ENCODE data around the gene PALLD.

Gene PALLD

DNA sequence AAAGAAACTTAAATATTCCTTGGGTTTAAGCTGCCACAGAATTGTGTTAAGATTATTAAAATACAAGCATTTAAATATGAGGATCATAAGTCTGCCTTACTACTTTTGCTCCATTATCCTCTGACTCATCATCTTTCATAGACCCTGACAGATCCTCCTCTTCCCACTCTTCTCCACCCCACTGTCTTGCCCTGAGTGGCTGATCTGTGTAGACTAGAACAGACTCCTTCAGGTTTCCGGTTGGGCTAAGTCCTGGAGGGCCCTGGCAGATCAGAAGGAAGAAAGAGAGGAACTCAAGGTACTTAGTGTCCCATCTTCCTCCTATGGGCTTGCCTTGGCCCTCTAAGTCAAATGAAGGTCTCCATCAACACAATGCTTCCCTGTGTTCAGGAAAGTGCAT is 30.7 kb downstream of the PALLD start:
- DNase-seq (ENCODE audit: low spot score): no peak

DNA sequence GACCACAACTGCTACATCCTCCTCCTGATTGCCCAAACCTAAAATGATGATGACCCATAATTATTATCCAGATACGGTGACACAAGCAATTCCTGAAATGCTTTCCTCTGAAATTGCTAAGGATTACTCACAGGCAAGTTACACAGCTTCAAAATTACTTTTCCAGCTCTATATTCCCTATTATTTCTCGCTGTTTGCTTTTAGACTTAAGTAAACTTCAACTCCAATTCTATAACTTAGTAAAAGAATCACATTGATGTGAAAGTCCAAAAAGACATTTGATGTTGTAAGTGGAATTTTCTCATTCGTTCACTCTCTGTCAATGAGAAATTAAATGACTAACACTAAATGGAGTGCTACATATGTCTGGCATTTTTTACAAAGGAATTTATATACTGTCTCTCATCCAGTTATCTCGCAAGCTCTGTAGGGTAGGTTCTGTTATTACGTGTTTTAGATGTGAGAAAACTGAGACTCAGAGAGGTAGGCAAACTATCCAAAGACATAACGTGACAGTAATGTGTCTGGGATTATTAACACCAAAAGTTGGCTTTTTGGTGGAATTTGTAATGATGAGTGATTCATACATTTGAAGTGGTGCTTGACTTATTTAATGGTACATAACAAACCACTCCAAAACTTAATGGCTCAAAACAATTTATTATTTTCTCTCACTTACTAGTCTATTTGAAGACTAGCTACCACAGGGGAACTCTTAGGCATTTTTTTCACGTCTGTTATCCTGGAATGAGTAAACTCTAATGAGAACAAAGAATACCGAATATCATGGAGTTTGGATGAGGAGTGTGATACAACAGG is 31.5 kb downstream of the PALLD start:
- DNase-seq (ENCODE audit: low spot score): no peak

DNA sequence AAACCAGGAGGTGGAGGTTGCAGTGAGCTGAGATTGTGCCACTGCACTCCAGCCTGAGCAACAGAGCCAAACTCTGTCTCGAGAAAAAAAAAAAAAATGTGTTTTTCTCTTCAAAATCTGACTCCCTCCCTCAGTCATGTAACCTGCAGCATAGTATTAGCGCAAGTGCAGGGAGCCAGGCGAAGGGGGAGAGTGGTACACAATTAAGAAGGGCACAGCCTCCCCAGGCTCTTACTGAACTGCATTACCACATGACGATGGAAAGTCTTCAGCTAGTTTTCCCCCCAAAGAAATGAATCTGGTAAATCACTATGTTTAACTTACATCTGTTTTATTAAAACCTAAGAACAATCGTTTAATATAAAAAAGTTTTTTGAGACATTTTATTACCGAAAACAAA is 32.4 kb downstream of the PALLD start:
- no peak for DNase-seq (ENCODE audit: low spot score)

DNA sequence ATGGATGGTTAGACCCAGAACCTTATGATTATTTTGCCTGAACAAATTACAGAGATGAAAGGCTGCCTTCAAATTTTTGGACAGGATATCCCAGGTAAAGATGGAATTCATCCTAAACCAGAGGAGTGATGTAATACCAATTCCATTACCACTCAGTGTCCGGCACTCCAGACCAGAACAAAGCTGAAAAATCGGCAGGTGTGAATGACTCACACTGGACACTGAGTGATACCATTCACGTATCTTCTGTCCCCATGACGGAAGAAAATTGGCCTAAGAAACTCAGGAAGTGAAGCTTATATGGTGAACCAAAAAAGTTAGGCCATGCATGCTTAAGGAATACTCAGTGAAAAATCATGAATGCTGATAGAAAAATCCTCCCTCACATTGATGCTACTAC is 34.5 kb downstream of the PALLD start:
- no peak for DNase-seq (ENCODE audit: low spot score)

DNA sequence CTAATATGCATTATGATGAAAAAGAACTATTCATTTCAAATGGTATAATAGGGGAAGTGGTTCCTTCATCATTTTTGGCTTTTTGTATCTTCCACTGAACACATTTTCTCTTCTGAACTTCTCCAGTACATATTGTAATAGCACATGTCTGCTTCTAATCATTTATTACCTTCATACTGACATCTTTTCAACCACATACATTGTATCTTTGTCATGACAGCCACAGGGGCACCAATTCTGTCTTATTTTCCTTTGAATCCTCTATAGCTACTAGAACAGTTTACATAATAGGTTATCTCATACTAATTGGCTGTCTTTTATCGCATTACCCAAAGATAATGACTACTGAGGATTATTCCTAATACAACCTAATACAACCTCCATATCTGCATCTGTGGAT is 37.7 kb downstream of the PALLD start:
- no peak for DNase-seq (ENCODE audit: low spot score)

DNA sequence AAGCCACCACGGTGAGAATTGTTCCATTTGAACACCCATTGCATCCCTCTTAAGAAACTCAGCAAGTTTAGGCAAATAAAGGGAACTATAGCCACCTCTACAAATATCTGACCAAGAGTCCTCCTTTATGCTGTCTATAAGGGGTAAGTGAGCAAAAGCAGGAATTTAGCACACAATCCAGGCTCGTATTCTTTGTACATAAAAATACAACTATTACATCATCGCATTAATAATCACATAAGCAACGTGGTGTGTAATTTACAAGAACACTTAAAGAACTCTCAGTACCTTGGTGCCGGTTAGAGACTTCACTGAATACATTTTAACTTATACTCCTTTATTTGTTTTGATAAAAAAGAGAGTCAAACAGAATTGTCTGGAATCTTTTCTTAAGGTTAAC is 38.8 kb downstream of the PALLD start:
- DNase-seq (ENCODE audit: low spot score): no peak

DNA sequence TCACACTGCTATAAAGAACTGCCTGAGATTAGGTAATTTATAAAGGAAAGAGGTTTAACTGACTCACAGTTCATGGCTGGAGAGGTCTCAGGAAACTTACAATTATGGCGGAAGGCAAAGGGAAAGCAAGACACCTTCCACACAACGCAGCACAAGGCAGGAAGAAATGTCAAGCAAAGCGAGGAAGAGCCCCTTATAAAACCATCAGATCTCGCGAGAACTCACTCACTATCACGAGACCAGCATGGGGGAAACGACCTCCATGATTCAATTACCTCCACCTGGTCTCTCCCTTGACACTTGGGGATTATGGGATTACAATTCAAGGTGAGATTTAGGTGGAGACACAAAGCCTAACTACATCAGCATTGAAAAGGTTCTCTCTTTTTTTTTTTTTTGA is 39.6 kb downstream of the PALLD start:
- no peak for DNase-seq (ENCODE audit: low spot score)

DNA sequence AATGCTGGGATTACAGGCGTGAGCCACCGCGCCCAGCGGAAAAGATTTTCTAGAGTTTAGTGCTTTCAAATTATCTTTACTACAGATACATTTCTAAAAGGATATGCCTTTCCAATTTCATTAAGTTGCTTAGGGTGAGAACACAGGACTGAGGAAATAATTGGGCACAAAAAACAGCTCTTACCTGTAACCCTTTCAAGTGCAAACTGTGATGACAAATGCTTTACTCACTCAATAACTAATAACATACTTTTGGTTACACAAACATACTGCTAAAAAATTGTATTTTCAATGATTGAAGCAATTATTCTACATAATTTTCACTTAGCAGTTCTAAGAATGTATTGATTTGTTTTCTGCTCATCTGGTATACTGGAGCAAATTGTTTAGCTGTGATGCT is 40.2 kb downstream of the PALLD start:
- no peak for DNase-seq (ENCODE audit: low spot score)

DNA sequence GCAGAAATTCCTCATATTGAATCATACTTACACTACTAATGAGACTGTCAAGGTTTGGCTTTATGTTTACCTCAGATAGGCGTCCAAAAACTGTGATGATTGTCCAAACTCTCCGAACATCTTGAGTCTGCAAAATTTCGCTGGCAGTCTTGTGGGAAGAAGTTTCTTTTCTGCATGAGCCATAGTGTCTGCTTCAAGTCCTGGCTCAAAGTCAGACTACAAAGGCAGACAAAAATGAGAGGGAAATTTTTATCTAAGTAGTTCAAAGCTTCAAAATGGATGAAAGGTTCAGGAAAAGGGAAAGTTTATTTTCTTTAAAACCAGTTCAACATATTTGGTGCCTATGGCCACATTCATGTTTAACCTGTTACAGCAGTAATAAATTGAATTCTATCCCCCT is 40.7 kb downstream of the PALLD start:
- no peak for DNase-seq (ENCODE audit: low spot score)

DNA sequence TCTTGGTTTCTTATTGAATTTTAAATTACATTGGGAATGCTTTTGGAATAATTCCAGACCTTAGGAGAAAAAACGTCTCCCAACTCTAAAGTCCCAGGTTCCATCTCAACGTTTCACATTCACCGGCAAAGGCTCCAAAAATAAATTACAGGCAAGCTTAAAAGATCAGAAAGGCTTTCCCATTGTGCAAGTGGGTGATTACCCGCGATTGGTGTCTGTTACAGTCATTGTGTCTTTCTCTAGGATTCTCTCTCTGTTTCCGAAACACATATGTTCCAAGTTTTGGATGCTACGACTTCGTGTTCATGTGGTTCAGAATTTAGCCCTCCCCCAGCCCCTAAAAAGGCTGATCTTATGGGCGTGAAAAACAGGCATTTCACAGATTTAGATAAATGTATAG is 41.8 kb downstream of the PALLD start:
- no peak for DNase-seq (ENCODE audit: low spot score)

DNA sequence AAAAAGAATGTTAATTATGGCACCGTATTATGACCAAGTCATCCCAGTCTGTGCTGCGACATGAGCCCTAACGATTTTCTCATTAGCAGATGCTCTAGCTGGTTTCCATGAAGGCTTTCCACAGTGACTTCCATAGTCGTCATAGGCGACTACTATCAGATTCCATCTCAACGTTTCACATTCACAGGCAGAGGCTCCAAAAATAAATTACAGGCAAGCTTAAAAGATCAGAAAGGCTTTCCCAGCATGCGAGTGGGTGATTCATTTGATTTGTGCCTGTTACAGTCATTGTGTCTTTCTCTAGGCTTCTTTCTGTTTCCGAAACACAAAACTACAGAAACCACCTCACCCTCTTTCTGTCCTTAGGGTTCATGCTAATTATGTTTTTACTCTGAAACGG is 43.2 kb downstream of the PALLD start:
- DNase-seq (ENCODE audit: low spot score): no peak

DNA sequence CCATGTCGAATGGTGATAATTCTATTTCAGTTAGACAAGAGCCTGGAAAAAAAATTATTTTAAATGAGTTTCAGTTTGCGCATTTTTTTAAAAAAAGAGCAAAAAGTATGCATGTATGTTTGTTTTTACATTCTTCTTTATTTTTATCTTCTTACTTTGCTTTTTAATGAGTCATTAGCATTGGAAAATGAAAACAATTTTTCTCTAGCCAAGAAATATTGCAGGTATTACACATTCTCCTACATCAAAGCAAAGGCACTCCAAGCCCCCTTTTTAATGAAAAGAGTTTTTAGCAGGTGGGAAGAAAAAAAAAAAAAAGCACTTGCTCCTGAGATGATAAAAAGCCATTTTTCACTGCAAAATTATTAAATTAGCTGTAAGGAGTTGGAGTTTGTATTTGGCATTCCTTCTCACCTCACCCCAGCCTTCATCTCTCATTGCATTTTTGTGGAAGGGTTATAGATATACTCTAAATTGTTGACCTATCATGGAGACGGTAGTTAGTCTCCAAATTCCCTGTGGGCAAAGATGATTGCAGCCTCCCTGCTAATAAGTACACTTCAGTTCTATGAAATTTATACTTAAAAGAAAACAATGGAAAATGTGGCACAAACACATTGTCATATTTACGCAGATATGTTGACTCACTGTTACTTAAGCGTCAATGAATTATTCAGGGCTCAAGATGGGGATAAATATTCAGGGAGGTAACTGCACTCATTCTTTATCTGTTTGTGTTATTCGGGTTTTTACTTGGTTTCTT is 43.8 kb downstream of the PALLD start:
- DNase-seq (ENCODE audit: low spot score): no peak

DNA sequence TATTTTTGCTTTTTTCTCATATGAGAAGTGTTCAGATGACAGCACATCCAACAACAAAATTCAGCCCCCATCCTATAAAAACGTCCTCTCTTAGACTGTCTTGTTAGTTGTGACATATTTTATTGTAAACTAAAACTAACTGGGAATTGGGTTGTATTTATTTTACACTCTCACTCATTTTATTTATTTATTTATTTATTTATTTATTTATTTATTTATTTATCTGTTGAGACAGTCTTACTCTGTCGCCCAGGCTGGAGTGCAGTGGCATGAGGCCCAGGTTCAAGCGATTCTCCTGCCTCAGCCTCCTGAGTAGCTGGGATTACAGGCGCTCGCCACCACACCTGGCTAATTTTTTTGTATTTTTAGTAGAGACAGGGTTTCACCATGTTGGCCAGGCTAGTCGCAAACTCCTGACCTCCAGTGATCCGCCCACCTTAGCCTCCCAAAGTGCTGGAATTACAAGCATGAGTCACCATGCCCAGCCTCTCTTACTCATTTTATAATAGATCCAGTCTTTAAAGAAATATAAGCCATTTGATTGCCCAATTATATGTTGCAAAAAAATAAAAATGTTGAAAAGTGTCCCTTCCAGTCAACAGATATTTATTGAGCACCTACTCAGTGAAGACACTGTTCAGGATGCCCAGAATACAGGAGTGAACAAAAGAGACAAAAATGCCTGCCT is 44.6 kb downstream of the PALLD start:
- no peak for DNase-seq (ENCODE audit: low spot score)

DNA sequence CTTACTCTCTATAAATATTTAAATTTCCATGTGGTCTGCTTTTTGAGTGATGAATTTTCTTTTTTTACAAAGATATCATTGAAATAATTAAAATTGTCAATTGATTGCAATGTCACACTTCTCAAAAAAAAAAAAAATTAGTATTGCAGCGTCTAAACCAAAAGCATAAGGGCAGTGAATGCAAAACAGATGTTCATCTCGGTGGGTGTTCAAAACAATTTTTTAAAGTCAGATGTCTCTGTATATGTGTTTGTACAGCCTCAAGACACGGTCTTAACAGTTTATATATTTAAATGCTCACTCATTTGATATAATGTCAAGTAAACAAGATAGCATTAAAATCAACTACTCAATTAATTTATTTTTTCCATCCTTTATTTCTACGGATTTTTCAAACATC is 52.3 kb downstream of the PALLD start:
- DNase-seq (ENCODE audit: low spot score): no peak

DNA sequence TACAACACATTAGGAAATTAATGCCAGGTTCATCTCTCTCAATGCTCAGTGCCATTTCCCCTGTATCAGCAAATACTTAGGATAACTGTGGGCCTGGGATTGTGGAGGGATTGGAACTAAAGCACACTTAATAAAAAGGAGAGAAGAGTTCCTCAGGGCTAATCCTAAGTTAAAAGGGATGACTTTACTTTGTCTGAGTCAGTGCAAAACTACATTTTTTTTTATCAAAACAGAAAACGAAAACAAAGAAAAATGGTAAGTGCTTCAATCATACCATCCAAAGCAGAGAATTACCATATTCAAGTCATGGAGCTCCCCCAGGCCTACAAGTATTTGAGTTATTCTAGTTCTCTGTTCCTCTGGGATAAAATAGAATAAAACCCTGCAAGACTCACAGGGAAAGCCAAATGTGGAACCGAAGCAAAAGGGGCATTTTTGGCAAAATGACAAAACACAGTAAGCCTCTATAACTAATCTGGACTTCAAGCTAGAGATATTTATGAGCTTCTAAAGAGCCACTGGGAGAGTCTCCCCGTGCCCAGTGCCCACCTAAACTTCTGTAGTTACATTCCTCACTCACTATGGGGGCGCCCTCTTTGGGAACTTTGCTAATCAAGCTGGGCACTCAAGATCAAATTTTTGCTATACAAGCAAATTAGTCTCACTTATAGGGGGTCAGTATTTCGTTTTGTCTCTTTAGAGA is 53.4 kb downstream of the PALLD start:
- no peak for DNase-seq (ENCODE audit: low spot score)

DNA sequence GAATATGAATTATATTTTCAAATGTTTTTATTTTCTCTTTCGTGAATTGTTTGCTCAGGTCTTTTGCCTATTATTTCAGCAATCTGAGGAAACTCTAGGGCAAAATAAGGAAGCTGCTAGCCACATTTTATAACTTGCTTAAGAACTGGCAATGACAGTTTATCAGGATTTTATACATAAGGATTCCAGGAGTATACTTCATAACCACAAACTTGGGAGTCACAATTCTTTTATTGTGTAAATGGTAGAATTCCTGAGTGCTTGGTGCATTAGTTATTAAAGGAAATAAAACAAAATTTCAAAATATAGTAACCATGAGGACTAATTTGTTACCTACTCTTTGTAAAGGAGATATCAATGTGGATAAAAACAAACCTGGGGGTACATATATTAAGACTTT is 54.4 kb downstream of the PALLD start:
- no peak for DNase-seq (ENCODE audit: low spot score)

DNA sequence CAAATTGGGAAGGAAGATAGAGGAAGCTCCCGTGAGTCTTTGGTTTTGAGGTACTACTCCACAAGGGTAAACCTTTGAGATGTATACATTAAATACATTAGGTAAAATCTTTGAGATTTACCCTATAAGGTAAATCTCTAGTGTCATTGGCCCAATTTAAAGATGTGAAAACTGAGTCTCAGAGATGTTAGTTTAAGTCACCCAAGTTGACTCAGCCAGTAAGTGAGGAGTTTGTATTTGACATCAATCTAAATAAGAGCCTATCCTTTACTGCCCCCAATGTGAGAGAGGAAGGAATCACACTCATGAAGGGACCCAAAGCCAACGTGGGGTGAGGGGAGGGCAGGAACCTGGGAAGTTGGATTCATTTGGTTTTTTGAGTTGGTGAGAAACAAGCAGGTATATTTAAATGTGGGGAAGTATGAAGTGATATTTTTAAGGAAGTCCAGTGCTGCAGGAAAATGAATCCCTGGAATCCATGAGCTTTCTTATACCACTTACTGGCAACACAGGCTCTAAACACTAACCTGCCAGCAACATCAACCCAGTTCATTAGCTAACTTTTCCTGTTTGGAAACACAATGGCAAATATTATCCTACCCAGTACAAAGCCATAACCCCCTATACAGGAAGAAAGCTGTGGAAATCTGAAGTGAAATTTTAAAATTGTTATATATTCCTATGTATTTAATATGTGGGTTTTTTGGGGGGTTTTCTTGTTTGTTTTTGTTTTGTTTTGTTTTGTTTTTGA is 55.3 kb downstream of the PALLD start:
- no peak for DNase-seq (ENCODE audit: low spot score)

DNA sequence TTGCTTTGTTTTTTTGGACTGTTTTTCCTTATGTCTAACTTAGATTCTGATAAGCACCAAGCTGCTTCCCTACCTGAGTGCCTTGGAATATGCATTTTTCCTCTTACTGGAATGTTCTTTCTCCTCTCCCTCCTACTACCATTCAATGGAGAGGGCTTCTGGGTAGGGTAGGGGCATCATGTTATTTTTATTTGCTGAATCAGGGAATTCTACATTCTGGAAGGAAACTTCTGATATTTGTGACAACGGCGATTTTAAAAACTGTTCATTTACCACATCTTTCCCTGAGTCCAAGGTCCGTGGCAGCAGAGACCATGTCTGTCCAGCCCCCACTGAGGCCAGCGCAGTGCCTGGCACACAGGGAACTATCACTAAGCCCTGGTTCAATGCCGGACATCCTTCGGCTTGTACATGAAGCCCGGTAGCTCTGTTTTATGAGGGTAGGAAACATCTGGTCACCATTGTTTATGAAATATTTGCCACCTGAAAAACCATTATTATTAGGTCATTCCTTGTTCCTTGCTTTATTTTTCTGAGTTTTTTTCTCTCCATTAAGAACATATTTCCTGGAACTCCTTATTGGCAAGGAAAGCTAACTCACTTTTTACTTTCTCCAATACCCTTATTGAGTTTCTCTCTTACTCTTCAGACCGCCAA is 57.0 kb downstream of the PALLD start:
- DNase-seq (ENCODE audit: low spot score): no peak

DNA sequence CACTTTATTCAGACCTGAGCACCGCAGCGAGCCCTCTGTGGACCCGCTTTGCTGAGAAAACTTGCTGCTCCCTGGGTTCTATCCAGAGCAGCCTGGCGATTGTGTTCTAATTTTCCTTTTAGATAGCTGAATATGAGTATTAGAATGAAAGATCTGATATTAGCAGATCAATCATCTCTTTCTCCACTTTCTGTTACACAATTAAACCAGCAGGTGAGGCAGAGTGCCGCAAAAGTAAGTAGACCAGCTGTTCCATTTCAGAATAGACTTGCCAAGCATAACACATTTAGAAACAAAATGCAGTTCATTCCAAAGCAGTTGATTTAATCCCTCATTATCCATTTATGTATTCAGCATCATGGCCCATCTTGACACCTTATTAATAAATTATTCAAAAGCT is 58.6 kb downstream of the PALLD start:
- DNase-seq (ENCODE audit: low spot score): no peak

DNA sequence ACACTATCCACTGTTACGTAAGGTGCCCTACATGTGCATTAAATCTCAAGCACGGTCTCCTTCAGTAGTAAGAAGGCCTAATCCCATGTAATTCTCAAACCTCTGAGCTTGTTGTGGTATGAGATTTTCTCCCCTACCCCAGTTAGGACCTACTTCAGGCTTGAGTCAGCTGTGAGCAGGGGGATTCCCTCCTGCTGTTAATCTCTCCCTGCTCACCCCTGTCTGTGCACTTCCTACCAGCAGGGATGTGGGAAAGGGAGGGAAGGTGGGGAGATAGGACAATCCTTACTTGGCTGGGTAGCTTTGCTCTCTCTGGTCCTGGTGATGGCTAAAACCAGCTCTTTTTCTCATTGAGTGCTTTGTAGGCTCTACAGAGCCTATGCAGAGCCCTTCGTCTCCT is 60.8 kb downstream of the PALLD start:
- no peak for DNase-seq (ENCODE audit: low spot score)

DNA sequence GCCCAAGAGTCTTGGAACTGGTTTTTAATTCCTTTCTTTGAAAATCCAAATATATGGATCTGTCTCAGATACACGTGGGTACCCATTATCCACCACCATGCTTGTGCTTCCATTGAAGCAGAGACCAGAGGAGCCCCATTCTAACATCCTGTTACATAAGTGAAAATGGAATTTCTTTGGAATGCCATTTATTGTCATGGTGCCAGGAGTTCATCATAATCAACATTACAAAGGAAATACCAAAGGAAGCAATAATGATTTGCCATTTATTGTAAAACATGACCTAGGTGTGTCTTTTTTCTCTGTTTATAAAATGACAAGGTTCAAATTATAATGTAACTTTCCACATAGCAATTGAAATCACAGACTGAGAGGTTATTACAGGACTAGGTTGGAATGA is 61.7 kb downstream of the PALLD start:
- DNase-seq (ENCODE audit: low spot score): no peak

All from HuH-7 (cell line).